NCI-H1694 treated with DMSO at 0.1 percent for 48 hours (cell line): ENCODE results near the gene DHRS7B.

Source experiments
- DNase-seq: peaks from one replicate; lab custom pipeline; 2025; lab: John Stamatoyannopoulos, UW

DHRS7B gene

DNA sequence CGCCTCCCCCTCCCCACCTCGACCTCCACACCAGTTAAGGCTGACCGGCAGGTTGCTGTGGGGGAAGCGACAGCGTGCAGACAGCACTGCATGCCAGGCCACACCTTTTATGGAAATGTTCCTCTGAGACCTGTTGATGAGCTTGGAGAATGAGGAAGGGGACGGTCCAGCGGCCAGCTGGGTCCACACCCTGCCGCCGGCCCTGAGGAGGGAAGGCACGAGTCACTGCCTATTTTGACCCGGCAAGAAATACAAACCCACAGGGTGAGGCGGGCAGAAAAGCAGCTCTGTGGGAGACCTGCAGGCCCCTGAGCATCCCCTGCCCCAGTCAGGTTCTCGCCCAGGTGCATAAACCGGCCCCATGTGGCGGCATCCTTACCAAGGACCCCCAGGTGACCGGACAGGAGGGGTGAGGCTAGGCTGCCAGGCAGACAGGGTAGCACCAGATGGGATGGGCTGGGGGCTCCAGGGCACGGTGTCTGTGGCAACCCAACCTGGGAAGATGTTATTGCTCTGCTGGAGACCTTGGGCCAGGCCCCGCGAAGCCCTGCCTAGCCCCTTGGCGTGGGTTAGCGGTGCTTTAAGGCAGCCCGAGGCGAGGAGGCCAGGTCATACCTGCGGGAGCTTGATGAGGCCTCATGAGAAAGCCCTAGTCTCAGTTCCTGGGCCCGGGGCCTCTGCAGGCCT lies 113.7 kb downstream of the DHRS7B start:
- DNase-seq: no peak
